Duodenal mucosa (tissue), 2 donors: Measurements from ENCODE around the gene HNRNPC.
"Not testable (repeated sequence)": the region's sequence is repeated elsewhere in the genome, so short reads cannot be mapped to it uniquely, and the experiment has no call there.

Experiments used
- H3K27ac ChIP-seq: one replicate; pipeline ENCODE4 v1.7.0; 2013; ENCODE audit warnings: low read depth, low read length
- H3K27me3 ChIP-seq, 2 donors: one replicate each; pipeline ENCODE4 v1.7.0; 2013; ENCODE audit warnings: low read length in 2 of 2, control low read depth in 1 of 2; ENCODE audit not compliant: insufficient read depth in 2 of 2, control insufficient read depth in 1 of 2
- H3K36me3 ChIP-seq, 2 donors: one replicate each; pipeline ENCODE4 v1.7.0; 2013; ENCODE audit warnings: low read length in 2 of 2, control low read depth in 1 of 2; ENCODE audit not compliant: insufficient read depth in 2 of 2, control insufficient read depth in 1 of 2
- H3K4me1 ChIP-seq, 2 donors: one replicate each; pipeline ENCODE4 v1.7.0; 2013; ENCODE audit warnings: low read length in 2 of 2, control low read depth in 1 of 2; ENCODE audit not compliant: insufficient read depth in 2 of 2, control insufficient read depth in 1 of 2
- H3K4me3 ChIP-seq, 2 donors: one replicate each; pipeline ENCODE4 v1.7.0; 2013; ENCODE audit warnings: low read length in 2 of 2, low read depth in 1 of 2
- H3K9ac ChIP-seq, 2 donors: one replicate each; pipeline ENCODE4 v1.7.0; 2013; ENCODE audit warnings: low read length in 2 of 2, low read depth in 1 of 2
- H3K9me3 ChIP-seq, 2 donors: one replicate each; pipeline ENCODE4 v1.7.0; 2013; ENCODE audit warnings: low read length in 2 of 2, control low read depth in 1 of 2; ENCODE audit not compliant: control insufficient read depth in 1 of 2

Gene HNRNPC

GRCh38 chr14:21215879-21216251, 53.4 kb downstream of the HNRNPC start:
- no peak overlapping the region for H3K9ac ChIP-seq
- peaks cover under 1 to 5% of the 10 kb centered on the region in 2 donors for H3K4me1 ChIP-seq
- H3K27me3 ChIP-seq, result no peaks in the 10 kb centered on the region
- no peaks in the 10 kb centered on the region for H3K9me3 ChIP-seq
- H3K27ac ChIP-seq, result no peak overlapping the region
- peaks cover 41 to 94% of the 10 kb centered on the region in 2 donors for H3K36me3 ChIP-seq
- H3K4me3 ChIP-seq, result no peak overlapping the region

GRCh38 chr14:21215130-21215878, 53.9 kb downstream of the HNRNPC start:
- no peak overlapping the region for H3K9ac ChIP-seq
- no peak overlapping the region for H3K27ac ChIP-seq
- H3K9me3 ChIP-seq, result no peaks in the 10 kb centered on the region
- peaks cover 0 to 5% of the 10 kb centered on the region in 2 donors for H3K4me1 ChIP-seq
- no peak overlapping the region for H3K4me3 ChIP-seq
- no peaks in the 10 kb centered on the region for H3K27me3 ChIP-seq
- peaks cover 40 to 89% of the 10 kb centered on the region in 2 donors for H3K36me3 ChIP-seq

DNA sequence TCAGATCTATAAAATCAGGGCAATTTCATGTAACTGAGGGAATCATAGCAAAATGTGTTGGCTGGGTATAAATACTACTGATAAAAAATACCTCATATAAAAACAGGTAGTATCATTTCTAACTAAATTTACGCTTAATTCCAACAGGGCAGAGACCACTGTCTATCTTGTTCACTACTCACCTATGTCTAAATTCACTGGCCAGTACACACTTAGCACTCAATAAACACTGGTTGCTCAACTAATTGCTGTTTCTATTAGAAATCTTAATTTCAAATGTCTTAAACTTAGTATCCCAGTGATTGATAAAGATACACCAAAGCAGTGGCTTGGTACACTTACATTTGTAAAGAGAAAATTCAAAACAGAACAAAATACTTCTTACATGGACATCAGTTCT, 55.6 kb downstream of the HNRNPC start:
- Histone ChIP-seq H3K27ac (no peak overlapping the region), H3K9ac (no peak overlapping the region), H3K36me3 (peaks cover 37 to 91% of the 10 kb centered on the region in 2 donors), H3K27me3 (no peaks in the 10 kb centered on the region), H3K4me1 (no peaks in the 10 kb centered on the region), H3K4me3 (no peak overlapping the region), H3K9me3 (no peaks in the 10 kb centered on the region)

- H3K4me1 ChIP-seq, H3K9me3 ChIP-seq: not testable (repeated sequence)
- peaks cover 45 to 93% of the 10 kb centered on the region in 2 donors for H3K36me3 ChIP-seq
Measured at GRCh38 chr14:21212824-21213223, 56.4 kb downstream of the HNRNPC start.

DNA sequence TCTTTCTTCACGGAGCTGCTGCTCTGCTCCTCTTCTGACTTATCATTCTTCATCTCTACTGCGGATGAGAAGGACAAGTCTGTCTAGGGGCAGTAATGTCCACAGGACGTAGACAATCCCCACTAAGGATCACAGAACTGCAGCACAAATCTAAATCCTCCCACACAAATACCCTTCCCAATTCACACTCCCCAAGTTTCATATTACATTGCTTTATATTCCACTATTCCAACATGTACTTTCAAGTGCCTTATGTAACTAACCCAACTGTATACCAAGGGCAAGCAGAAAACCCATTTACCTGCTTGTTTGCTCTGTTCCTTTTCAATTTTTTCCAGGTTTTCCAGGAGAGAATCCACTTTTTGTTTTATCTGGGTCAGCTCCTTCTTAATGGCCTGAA, 57.7 kb downstream of the HNRNPC start:
- H3K4me1 ChIP-seq, result no peaks in the 10 kb centered on the region
- H3K36me3 ChIP-seq, result peaks cover 44 to 92% of the 10 kb centered on the region in 2 donors

More at GRCh38 chr14:21212824-21213223, 56.4 kb downstream of the HNRNPC start:
- not testable (repeated sequence) for H3K4me3 ChIP-seq, H3K27ac ChIP-seq, H3K9ac ChIP-seq, H3K27me3 ChIP-seq

DNA sequence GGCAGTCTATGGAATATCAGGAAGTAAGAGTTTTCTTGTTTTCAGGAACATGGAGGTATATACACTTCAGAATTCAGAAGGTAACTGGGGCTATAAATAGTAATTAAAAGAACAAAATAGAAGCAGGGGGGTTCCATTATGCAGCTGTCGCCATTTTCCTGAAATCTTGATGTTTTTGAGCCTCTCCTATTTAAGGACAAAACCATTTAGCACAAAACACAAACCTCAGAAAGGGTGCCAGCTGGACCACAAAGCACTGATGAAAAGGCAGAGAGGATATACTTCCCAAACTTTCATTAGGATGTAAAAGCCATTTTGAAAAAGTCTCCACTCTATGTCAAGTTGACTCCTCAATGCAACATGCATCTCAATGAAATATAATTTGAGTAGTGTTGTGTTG, 59.2 kb downstream of the HNRNPC start:
- no peak overlapping the region for H3K4me3 ChIP-seq
- peaks cover 50 to 87% of the 10 kb centered on the region in 2 donors for H3K36me3 ChIP-seq
- H3K4me1 ChIP-seq, result no peaks in the 10 kb centered on the region
- H3K9me3 ChIP-seq, result no peaks in the 10 kb centered on the region
- H3K9ac ChIP-seq, result no peak overlapping the region
- no peaks in the 10 kb centered on the region for H3K27me3 ChIP-seq
- H3K27ac ChIP-seq, result no peak overlapping the region

More for the DNA sequence above, 57.7 kb downstream of the HNRNPC start:
- Histone ChIP-seq H3K4me3 (no peak overlapping the region), H3K9me3 (no peaks in the 10 kb centered on the region), H3K9ac (no peak overlapping the region), H3K27ac (no peak overlapping the region), H3K27me3 (no peaks in the 10 kb centered on the region)

GRCh38 chr14:21209185-21209584, 60.1 kb downstream of the HNRNPC start:
- H3K27ac ChIP-seq, result no peak overlapping the region
- H3K4me3 ChIP-seq, result no peak overlapping the region
- no peak overlapping the region for H3K9ac ChIP-seq
- H3K9me3 ChIP-seq, result no peaks in the 10 kb centered on the region
- H3K4me1 ChIP-seq, result no peaks in the 10 kb centered on the region
- peaks cover 53 to 84% of the 10 kb centered on the region in 2 donors for H3K36me3 ChIP-seq
- H3K27me3 ChIP-seq, result no peaks in the 10 kb centered on the region

- Histone ChIP-seq H3K27me3 (no peaks in the 10 kb centered on the region), H3K27ac (no peak overlapping the region), H3K36me3 (peaks cover 55 to 78% of the 10 kb centered on the region in 2 donors), H3K9ac (no peak overlapping the region), H3K4me3 (no peak overlapping the region), H3K9me3 (no peaks in the 10 kb centered on the region), H3K4me1 (no peaks in the 10 kb centered on the region)
Measured at GRCh38 chr14:21208554-21208953, 60.7 kb downstream of the HNRNPC start.

DNA sequence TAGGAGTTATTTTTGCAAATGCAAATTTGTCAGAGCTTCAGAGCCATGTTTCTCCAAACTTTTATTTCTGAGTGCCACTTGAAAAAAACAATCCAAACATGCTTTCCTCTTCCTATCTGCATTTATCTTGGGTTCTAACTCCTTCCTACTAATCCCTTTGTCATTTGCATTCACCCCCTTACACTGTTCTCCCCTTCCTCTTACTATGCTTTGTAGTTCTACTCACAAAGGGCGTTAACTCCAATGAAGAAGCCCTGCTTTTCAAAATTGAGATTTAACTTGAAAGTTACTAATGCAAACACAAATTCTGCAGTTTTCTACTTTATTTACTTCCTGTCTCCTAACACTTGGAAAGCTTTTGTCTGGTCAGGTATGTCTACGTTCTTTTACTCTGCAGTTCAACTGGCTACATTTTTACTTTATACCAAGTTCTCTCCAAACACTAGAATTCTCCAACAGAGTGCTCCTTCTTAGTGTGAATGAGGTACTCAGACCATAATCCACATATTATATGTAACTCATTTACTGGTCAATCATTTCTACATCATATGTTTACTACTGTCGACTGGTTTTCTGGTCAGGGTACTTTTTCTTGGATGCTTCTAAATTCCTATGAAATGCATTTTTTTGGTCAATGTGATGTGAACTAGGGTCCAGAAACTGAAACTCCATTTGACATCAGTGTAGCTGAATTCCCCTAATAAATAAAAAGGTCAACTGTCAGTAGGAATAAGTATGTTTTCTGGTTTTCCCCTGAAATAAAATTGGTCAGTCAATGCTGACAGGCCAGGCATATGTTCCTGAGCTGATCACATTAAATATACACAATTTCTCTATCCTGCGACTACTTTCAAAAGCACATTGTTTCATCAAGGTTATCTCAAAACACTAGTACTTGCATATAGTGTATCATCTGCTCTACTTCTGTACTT, 62.2 kb downstream of the HNRNPC start:
- Histone ChIP-seq H3K4me1 (no peaks in the 10 kb centered on the region), H3K27ac (no peak overlapping the region), H3K9ac (no peak overlapping the region), H3K9me3 (no peaks in the 10 kb centered on the region), H3K27me3 (no peaks in the 10 kb centered on the region), H3K4me3 (no peak overlapping the region), H3K36me3 (peaks cover 45 to 63% of the 10 kb centered on the region in 2 donors)
